SU-DHL-6 (cell line): ENCODE results near the gene DIPK1B.

Source experiments
- CTCF ChIP-seq: fragments of 200-600 bp; sonication (generic); IDR thresholded peaks from one replicate; pipeline ENCODE4 v1.5.1; 2017; ENCODE audit warnings: antibody characterized with exemption, mild to moderate bottlenecking, low read length, moderate library complexity; ENCODE audit not compliant: insufficient read depth, poor library complexity, severe bottlenecking
- EZH2phosphoT487 ChIP-seq: fragments of 200-600 bp; sonication (generic), shearing (Covaris generic); conservative IDR thresholded peaks from 2 replicates; pipeline ENCODE4 v1.6.1; 2018; ENCODE audit warnings: mild to moderate bottlenecking, antibody characterized with exemption, low read length, moderate library complexity, mixed read lengths

- TF ChIP-seq CTCF = no peak
- no peak for TF ChIP-seq EZH2phosphoT487
These were observed 37.5 kb upstream of the DIPK1B start for GRCh38 chr9:136674786-136675349.
